Kidney (tissue), 14 donors: ENCODE results near the gene N4BP3. TPM values are rescaled to one million over a fixed set of nuclear protein-coding genes. Genes with fewer than 3 reads are reported as not detected.

ENCODE experiments used
- DNase-seq, 5 donors: peaks; one replicate each; pipeline ENCODE4 v3.0.0-alpha.2; 2013 to 2020
- FAIRE-seq: peaks from 2 replicates; lab custom pipeline; 2012; peaks lifted over from hg19 to GRCh38; lab: Jason Lieb, UNC
- H3K27ac ChIP-seq, 2 donors: one replicate each; pipeline ENCODE4 v1.7.0; 2013; ENCODE audit warnings: low read depth in 2 of 2, low read length in 2 of 2, inconsistent platforms in 1 of 2
- H3K27me3 ChIP-seq: one replicate; pipeline ENCODE4 v1.7.1; 2013; ENCODE audit warnings: low read length, inconsistent platforms; ENCODE audit not compliant: control insufficient read depth, insufficient read depth
- H3K36me3 ChIP-seq, 3 donors: one replicate each; pipeline versions ENCODE4 v1.7.0 to v1.7.1; 2013; ENCODE audit warnings: low read length in 3 of 3, control low read depth in 1 of 3, inconsistent platforms in 1 of 3; ENCODE audit not compliant: insufficient read depth in 3 of 3, control insufficient read depth in 2 of 3
- H3K4me1 ChIP-seq, 3 donors: one replicate each; pipeline versions ENCODE4 v1.7.0 to v1.7.1; 2013; ENCODE audit warnings: low read length in 3 of 3, inconsistent platforms in 1 of 3, low read depth in 1 of 3; ENCODE audit not compliant: control insufficient read depth in 2 of 3, insufficient read depth in 2 of 3
- H3K4me3 ChIP-seq, 3 donors: one replicate each; pipeline versions ENCODE4 v1.7.0 to v1.8.1; 2013; ENCODE audit warnings: low read length in 3 of 3, control low read depth in 1 of 3, inconsistent platforms in 1 of 3
- H3K9ac ChIP-seq, 3 donors: one replicate each; pipeline versions ENCODE4 v1.7.0 to v1.7.1; 2013; ENCODE audit warnings: low read length in 3 of 3, control low read depth in 1 of 3, inconsistent platforms in 1 of 3
- H3K9me3 ChIP-seq, 3 donors: one replicate each; pipeline versions ENCODE4 v1.7.0 to v1.7.1; 2013; ENCODE audit warnings: low read length in 3 of 3, control low read depth in 1 of 3, inconsistent platforms in 1 of 3; ENCODE audit not compliant: control insufficient read depth in 2 of 3, insufficient read depth in 1 of 3
- intact Hi-C: fragments of 100-400 bp; cut with DNase I; formaldehyde crosslinking; loops from one replicate; pipeline ENCODE4 v1.11.1; 2022
- polyA plus RNA-seq: library from polyadenylated mRNA; stranded (reverse); fragments of 350-450 nt; fragmentation: Illumina TruSeq; extraction: RNeasy Lipid Tissue Mini Kit (QIAGEN cat#74804); gene quantifications from one replicate; pipeline ENCODE4 v1.2.3, GENCODE V29; 2014; ENCODE audit warnings: low read depth, low replicate concordance; ENCODE audit not compliant: insufficient read depth
- total RNA-seq: library from RNA; stranded (reverse); fragmentation: NEBNext Ultra II Directional; extraction: Animal tissue kit (Norgen Biotek cat#: 25700); gene quantifications from one replicate; pipeline ENCODE4 v1.2.1, GENCODE V29; 2021
- TF ChIP-seq, protein P1 (sequence below): IDR thresholded peaks from 3 replicates; pipeline ENCODE4 v1.5.1; 2012; ENCODE audit warnings: mild to moderate bottlenecking, moderate library complexity, borderline replicate concordance; ENCODE audit not compliant: insufficient read depth; ENCODE audit errors: extremely low read depth
- donor health status: control.
- donor health status: control.
- donor health status: control.
- donor health status: control.
- donor health status: control.
- donor health status: DM: yes; HTN: yes; CAD: no.
- donor health status: Normal renal cell carcinoma (clear cell type).

The N4BP3 gene
- total and polyA plus RNA-seq, 2 donors from 2014 or later = 2.4 to 5.6 TPM

DNA sequence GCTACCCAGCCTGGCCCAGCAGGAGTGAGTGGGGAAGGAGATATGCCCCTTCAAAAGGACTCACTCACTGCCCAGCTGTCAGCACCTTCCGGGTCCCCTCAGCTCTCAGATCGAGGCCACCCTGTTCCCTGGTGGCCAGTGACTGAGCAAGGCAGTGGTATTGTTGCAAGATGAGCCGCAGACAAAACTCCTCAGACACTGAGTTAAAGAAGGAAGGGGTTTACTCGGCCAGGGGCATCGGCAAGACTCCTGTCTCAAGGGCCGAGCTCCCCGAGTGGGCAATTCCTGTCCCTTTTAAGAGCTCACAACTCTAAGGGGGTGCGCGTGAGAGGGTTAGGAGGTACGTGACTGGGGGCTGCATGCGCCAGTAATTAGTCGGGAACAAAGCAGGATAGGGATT, 9.7 kb upstream of the N4BP3 start:
- DNase-seq (no peak), FAIRE-seq (no peak)
- no peaks in the 10 kb centered on the region for H3K27me3 ChIP-seq
- H3K4me3 ChIP-seq = no peak overlapping the region
- H3K9me3 ChIP-seq = no peaks in the 10 kb centered on the region
- H3K27ac ChIP-seq = no peak overlapping the region
- no peaks in the 10 kb centered on the region for H3K36me3 ChIP-seq
- no peaks in the 10 kb centered on the region for H3K4me1 ChIP-seq
- TF ChIP-seq, protein P1, sequence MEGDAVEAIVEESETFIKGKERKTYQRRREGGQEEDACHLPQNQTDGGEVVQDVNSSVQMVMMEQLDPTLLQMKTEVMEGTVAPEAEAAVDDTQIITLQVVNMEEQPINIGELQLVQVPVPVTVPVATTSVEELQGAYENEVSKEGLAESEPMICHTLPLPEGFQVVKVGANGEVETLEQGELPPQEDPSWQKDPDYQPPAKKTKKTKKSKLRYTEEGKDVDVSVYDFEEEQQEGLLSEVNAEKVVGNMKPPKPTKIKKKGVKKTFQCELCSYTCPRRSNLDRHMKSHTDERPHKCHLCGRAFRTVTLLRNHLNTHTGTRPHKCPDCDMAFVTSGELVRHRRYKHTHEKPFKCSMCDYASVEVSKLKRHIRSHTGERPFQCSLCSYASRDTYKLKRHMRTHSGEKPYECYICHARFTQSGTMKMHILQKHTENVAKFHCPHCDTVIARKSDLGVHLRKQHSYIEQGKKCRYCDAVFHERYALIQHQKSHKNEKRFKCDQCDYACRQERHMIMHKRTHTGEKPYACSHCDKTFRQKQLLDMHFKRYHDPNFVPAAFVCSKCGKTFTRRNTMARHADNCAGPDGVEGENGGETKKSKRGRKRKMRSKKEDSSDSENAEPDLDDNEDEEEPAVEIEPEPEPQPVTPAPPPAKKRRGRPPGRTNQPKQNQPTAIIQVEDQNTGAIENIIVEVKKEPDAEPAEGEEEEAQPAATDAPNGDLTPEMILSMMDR = no peak
- intact Hi-C loops = no loop called here
- no peak overlapping the region for H3K9ac ChIP-seq

DNA sequence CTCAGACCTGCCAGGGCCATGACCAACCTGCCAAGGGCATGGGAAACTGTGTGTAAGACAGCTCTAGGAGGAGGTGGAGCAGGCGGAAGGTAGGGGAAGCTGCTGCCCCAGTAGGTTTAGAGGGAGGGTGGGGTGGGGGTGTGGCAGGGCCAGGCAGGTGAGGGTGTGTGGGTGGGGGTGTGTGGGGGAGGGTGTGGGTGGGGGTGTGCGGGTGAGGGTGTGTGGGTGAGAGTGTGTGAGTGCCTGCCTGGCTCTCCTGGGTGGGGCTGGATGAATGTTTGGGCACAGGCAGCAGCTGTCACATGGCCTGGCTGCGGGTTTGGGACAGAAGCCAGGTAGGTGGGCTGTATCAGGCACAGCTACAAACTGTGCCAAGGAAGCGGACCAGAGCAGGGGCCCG, 8.8 kb upstream of the N4BP3 start:
- FAIRE-seq (no peak), DNase-seq (peak in 1 of 5 donors; percentile 89)
- intact Hi-C loops = no loop called here
- H3K9ac ChIP-seq = no peak overlapping the region
- no peak overlapping the region for H3K27ac ChIP-seq
- H3K36me3 ChIP-seq = no peaks in the 10 kb centered on the region
- H3K4me1 ChIP-seq = no peaks in the 10 kb centered on the region
- H3K4me3 ChIP-seq = no peak overlapping the region
- H3K9me3 ChIP-seq = no peaks in the 10 kb centered on the region
- H3K27me3 ChIP-seq = no peaks in the 10 kb centered on the region
- TF ChIP-seq, protein P1 = no peak

DNA sequence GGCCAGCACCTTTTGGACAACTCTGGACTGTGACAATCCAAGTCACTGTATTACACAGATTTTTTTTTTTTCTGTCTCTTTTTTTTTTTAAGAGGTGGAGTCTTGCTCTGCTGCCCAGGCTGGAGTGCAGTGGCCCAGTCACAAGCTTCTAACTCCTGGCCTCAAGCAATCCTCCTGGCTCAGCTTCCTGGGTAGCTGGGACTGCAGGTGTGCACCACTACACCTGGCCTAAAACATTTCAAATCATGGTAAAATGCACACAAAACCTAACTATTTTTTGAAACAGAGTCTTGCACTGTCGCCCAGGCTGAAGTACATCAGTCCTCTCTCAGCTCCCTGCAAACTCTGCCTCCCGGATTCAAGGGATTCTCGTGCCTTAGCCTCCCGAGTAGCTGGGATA, 7.2 kb upstream of the N4BP3 start:
- H3K4me3 ChIP-seq = no peak overlapping the region
- FAIRE-seq = no peak
- H3K4me1 ChIP-seq = no peaks in the 10 kb centered on the region
- intact Hi-C loops = no loop called here
- no peak overlapping the region for H3K27ac ChIP-seq
- no peaks in the 10 kb centered on the region for H3K27me3 ChIP-seq
- no peak for DNase-seq
- TF ChIP-seq, protein P1 = no peak
- H3K9me3 ChIP-seq = no peaks in the 10 kb centered on the region
- H3K9ac ChIP-seq = no peak overlapping the region
- H3K36me3 ChIP-seq = no peaks in the 10 kb centered on the region
